Suppressor macrophage (primary cell): ENCODE measurements around the gene NAV2.

Source experiments
- DNase-seq, 4 experiments: peaks; one replicate each; pipeline ENCODE4 v3.0.0-alpha.2; 2020 to 2022

Gene NAV2

GRCh38 chr11:19687392-19687791 lies 25.2 kb upstream of the NAV2 start:
- DNase-seq = no peak

- DNase-seq = no peak
Observed at GRCh38 chr11:19689281-19690000, 23.2 kb upstream of the NAV2 start.

GRCh38 chr11:19690885-19691284 lies 21.8 kb upstream of the NAV2 start:
- DNase-seq = no peak

GRCh38 chr11:19691815-19692500 lies 20.7 kb upstream of the NAV2 start:
- no peak for DNase-seq

GRCh38 chr11:19693146-19693545 lies 19.5 kb upstream of the NAV2 start:
- no peak for DNase-seq

- no peak for DNase-seq
Observed at GRCh38 chr11:19694796-19695345, 17.8 kb upstream of the NAV2 start.

GRCh38 chr11:19696073-19696472 lies 16.6 kb upstream of the NAV2 start:
- DNase-seq = no peak

- no peak for DNase-seq
Observed at GRCh38 chr11:19696904-19697303, 15.7 kb upstream of the NAV2 start.

- no peak for DNase-seq
Observed at GRCh38 chr11:19697721-19698121, 14.9 kb upstream of the NAV2 start.

- DNase-seq = no peak
Observed at GRCh38 chr11:19698493-19699292, 13.9 kb upstream of the NAV2 start.

- DNase-seq = no peak
Observed at GRCh38 chr11:19701421-19701820, 11.2 kb upstream of the NAV2 start.

- DNase-seq = no peak
Observed at GRCh38 chr11:19702620-19703019, 10.0 kb upstream of the NAV2 start.

- DNase-seq = no peak
Observed at GRCh38 chr11:19703211-19703610, 9.4 kb upstream of the NAV2 start.

- no peak for DNase-seq
Observed at GRCh38 chr11:19704213-19704612, 8.4 kb upstream of the NAV2 start.

GRCh38 chr11:19705936-19706335 lies 6.7 kb upstream of the NAV2 start:
- DNase-seq = no peak

GRCh38 chr11:19711911-19712280 lies 741 bp upstream of the NAV2 start:
- DNase-seq = no peak

- peak in 2 of 4 experiments; percentile 30 to 33 for DNase-seq
Observed at GRCh38 chr11:19713196-19714021, 772 bp downstream of the NAV2 start.

GRCh38 chr11:19714022-19714386 lies 1.4 kb downstream of the NAV2 start:
- DNase-seq = no peak

- peak; percentile 30 to 50 (median 36) for DNase-seq
Observed at GRCh38 chr11:19714387-19715363, 2.0 kb downstream of the NAV2 start.

GRCh38 chr11:19715373-19715772 lies 2.7 kb downstream of the NAV2 start:
- DNase-seq = peak in 3 of 4 experiments; percentile 30 to 68 (median 40)

GRCh38 chr11:19718051-19718450 lies 5.4 kb downstream of the NAV2 start:
- DNase-seq = no peak
